ENCODE data around the gene FCRL6. TPM values are rescaled to one million over a fixed set of nuclear protein-coding genes. Genes with fewer than 3 reads are reported as not detected.

FCRL6 gene
- total RNA-seq, 1 experiment from 2014 or later, result not detected

GRCh38 chr1:159835356-159835755 is 33.2 kb downstream of the FCRL6 start:
- DNase-seq (ENCODE audit: low spot score), result no peak

GRCh38 chr1:159835862-159836525 is 33.8 kb downstream of the FCRL6 start:
- DNase-seq (ENCODE audit: low spot score), result no peak

DNA sequence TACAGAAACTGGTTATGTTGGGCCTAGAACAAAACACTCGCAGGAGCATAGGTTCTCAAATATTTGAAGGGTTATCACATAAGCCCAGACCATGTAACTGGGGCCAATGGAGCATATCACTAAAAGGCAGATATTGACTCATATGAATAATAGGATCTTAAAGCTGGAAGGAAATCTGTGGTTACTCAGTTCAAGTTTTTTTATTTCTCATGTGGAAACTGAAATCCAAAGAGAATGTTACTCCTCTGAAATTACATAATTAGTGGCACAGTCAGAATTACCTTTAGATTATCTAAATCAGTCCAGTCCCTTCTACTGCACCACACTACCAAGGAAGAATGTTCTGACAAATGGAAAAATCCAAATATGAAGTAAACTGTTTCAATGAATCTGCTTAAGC is 36.6 kb downstream of the FCRL6 start:
- DNase-seq (ENCODE audit: low spot score), result no peak

DNA sequence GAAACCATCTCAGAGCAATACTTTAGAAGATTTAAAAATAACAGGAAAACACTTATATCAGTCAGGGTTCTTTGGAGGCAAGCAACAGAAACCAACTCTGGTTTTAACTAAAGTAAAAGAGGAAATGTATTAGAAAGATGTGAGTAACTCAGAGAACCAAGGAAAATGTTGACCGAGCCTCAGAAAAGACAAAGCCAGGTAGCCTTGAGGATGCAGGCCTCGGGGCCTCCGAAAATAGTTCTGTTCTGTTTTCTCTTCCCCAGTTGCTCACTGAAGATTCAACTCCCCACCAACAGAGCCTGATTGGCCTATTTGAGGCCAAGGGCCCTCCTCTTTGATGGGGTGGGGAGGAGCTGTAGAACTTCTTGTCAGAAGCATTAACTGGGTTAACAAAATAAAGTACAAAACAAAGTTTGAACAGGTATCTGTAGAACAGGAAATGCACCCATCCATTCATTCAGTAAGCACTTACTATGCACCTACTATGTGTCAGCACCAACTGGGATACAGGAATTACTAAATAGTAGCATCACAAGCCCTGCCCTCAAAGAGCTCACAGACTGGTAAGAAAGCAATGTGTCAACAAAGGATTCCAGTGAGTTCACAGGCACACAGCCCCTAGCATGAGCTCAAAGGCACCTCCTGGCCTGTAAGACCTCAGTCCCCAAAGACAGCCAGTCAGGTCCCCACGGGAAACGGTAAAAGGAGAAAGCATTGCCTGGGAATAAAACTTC is 37.1 kb downstream of the FCRL6 start:
- DNase-seq (ENCODE audit: low spot score), result no peak

DNA sequence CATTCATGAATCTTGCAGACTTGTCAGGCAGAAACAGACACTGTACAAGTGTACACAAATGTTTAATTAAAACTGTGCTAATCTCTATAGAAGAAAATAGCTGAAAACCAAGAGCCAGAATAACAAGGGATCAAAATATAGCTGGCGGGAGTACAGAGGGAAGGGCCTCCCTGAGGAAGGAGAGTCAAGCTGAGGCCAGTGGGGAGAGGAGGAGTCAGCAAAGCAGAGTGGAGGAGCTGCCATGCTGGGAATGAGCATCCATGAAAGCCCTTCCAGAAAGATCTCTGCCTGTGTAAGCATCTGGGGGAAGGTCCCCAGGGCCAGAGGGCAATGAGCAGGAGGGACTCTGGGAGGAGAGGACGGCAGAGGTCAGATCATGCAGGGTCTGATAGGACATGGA is 39.6 kb downstream of the FCRL6 start:
- no peak for DNase-seq (ENCODE audit: low spot score)

DNA sequence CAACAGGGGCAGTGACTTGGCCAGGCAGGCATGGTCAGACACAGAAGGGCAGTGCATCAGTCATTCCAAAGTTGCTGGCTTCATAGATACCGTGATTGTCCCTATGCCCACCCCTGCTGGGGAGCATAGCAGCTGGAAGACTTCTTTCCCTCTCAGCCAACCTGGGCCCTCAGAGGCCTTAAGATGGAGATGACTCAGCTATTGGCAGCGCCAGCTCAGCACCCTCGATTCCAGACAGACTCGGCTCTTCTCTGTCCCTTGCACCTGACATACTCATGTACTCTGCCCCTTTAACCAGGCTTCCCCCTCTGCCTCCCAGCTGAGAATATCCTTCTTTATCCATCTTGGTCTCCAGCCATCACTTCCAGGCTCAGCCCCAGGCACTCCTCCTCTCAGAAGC is 41.3 kb downstream of the FCRL6 start:
- no peak for DNase-seq (ENCODE audit: low spot score)

GRCh38 chr1:159845751-159846629 is 43.8 kb downstream of the FCRL6 start:
- no peak for DNase-seq (ENCODE audit: low spot score)

DNA sequence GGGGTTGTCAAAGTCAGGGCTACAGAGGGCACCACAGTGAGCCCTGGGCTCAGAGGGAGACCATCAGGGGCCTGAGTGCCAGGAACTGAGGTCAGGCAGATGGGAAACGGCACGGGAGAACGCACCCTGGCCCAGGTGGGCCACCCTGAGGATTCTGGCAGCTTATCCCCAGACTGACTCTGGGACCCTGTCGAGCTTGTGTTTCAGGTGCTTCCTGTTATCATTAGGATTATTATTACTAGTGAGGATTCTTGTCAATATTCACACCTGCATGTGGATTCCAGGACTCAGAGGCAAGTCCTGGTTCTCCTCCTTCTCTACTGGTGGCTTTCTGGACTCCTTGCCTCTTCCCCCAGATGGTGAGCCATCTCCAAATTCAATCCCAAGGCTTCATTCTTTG is 45.1 kb downstream of the FCRL6 start:
- no peak for DNase-seq (ENCODE audit: low spot score)

DNA sequence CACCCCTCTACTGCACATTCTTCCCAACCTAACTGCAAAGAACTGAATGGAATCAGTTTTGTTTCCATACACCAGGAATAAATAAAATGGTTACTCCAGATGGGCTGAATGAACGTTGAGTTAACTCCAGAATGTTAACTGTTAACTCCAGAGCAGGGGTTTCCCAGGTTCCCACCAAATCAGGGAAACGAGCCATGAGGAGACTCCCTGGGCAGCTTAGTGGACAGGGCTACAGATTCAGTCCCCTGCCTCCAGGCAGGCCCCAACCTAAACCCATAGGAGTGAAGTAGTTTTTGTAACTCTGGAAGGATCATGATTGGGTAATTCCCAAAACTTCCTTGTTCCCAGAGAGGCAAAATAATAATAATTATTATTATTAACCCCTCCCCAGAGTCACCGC is 46.2 kb downstream of the FCRL6 start:
- no peak for DNase-seq (ENCODE audit: low spot score)

DNA sequence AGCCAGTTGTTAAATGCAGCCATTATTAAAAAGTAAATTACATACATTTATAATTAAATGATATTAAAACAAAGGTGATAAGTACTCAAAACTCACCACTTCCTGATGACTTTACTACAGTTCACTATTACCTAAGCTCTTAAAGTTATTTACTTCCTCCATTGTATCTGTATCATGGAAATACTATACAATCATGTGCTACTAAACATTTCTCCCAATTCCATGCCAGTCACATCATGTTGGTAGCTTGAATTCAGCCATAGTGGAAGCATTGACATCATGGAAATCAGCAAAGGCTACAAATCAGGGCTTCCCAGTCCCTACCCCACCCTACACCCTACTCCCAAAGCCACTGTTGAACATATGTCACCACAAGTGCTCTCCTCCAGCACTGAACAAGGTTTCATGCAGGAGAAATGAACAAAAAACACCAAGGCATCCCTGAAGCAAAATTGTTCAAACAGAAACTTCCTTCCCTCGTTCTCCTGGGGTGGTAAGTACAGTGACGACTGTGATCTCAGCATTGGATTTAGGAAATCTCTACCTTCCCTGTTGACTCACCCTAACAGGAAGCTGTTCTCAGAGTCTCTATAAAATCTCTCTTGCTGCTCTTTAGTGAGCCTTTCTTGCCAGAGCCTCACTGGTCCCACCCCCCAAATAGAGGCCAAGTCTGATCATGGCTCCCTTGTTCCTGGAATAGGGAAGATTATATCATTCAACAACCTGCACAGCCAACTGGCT is 47.6 kb downstream of the FCRL6 start:
- DNase-seq (ENCODE audit: low spot score), result no peak

GRCh38 chr1:159851407-159851806 is 49.2 kb downstream of the FCRL6 start:
- DNase-seq (ENCODE audit: low spot score), result no peak

DNA sequence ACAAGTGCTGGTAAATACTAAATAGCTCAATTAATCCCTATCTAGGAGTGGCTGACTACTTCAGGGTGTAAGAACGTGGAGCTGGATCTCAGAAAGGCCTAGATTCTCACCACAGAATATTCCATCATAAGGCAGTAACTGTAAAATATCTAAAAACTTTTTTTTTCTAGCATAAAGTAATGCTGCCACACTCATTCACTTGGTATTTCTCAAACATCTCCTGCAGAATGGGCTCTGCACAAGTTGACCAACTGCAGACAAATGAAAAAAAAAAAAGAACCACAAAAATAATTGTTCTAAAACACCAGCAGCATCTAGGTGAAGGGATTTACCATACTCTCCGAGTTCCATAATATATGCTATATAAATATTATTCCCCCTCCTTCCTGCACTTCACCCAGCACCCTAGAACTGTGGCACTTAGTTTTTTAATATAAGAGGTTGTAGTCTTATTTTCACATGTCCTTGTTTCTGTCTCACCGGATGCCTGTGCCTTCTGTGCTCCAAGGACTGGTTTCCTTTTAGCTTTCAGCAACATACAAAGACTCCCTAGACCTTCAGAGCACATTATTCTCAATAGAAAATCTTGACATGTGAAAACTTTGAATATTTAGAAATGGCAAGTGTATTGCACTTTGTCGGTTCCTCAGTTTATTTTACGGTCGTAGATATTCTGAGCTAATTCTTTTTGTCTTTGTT is 51.4 kb downstream of the FCRL6 start:
- no peak for DNase-seq (ENCODE audit: low spot score)

DNA sequence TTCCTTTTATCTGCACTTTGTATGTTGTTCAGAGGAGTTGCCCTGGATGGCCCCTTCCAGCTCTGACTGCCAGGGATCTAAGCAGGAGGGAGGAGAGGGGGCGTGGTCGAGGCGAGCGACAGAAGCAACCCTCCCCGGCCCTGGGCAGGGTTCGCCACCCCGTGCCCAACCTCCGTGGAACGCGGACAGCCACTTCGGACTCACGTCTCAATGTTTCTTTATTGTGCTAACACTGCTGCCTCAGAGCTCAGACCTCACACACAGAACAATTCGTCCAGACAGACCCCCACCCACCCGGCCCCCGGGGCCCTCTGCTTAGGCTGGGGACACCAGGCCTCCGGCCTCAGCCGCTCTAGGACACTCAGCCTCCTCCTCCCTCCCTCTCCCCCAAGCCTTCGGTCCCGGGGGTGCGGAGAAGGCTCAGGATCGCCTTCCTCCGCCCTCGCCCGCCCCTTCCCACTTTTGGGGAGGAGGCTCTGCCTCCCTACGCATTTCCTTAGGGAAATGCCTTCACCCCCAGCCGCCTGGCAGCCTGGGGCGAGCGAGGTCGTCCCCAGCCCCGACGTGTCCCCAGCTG is 52.0 kb downstream of the FCRL6 start:
- DNase-seq (ENCODE audit: low spot score), result no peak

GRCh38 chr1:159854693-159855192 is 52.6 kb downstream of the FCRL6 start:
- DNase-seq (ENCODE audit: low spot score), result no peak

DNA sequence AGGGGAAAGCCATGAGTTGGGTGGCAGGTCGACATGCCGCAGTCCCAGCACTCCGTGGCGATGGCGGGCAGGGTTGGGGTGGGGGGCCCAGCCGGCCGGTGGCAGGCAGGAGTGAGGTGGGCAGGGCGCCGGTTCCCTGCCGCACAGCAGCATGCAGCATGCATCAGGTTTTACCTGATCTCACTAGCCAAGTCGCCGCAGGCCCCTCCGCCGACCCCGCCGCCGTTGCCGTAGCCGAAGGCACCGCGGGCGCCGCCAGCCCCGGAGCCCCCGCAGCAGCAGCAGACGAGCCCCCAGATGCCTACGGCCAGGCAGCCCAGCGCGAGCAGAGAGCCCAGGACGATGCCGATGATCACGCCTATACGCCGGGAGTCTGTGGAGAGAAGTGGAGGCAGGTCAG is 53.5 kb downstream of the FCRL6 start:
- no peak for DNase-seq (ENCODE audit: low spot score)

GRCh38 chr1:159856576-159856975 is 54.4 kb downstream of the FCRL6 start:
- no peak for DNase-seq (ENCODE audit: low spot score)

- DNase-seq (ENCODE audit: low spot score), result no peak
Measured at GRCh38 chr1:159857889-159858288, 55.7 kb downstream of the FCRL6 start.

DNA sequence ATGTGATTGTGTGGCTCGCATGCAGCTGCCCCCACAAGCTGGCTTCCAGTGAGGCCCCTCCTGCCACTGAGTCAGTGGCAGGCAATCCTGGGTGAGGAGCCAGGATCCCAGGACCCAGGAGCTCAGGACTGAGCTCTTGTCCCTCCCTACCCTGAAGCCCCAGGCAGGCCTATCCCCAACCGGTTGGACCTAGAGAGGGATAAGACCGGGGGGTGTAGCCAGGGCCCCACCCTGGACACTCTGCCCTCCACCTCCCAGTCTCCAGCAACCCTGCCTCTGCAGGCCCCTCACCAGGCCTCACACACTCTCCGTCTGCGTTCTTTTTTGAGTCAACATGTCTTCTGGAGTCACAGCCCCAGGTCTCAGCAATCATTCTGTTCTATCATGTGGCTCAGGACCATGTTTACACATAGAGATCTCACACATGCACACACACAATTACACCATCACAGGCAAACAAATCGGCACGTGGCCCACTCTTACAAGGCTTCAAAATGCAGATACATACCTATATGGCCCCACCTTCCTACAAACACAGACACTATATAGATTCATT is 57.7 kb downstream of the FCRL6 start:
- DNase-seq (ENCODE audit: low spot score), result no peak

DNA sequence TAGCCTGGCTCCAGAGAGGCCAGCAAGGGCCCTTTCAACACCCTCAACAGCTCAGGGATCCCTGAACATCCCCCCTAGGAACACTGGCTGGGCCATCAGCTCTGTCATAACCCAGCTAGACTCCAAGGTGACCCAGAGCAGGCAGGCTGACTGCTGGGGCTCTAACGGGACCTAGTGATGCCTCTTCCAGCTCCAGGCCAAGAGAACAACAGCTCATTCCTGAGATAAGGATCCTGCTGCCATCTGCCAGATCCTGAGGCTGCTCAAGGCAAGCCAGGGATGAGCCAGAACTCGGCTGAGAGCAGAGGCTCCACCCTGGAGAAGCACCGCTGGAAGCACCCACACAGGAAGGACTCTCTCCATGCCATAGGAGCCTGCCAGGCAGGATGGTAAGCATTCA is 58.3 kb downstream of the FCRL6 start:
- no peak for DNase-seq (ENCODE audit: low spot score)

GRCh38 chr1:159861218-159861617 is 59.1 kb downstream of the FCRL6 start:
- no peak for DNase-seq (ENCODE audit: low spot score)
